ENCODE results near the gene ANKS1A. TPM values are rescaled to one million over a fixed set of nuclear protein-coding genes. Genes with fewer than 3 reads are reported as not detected.

Gene ANKS1A, protein sequence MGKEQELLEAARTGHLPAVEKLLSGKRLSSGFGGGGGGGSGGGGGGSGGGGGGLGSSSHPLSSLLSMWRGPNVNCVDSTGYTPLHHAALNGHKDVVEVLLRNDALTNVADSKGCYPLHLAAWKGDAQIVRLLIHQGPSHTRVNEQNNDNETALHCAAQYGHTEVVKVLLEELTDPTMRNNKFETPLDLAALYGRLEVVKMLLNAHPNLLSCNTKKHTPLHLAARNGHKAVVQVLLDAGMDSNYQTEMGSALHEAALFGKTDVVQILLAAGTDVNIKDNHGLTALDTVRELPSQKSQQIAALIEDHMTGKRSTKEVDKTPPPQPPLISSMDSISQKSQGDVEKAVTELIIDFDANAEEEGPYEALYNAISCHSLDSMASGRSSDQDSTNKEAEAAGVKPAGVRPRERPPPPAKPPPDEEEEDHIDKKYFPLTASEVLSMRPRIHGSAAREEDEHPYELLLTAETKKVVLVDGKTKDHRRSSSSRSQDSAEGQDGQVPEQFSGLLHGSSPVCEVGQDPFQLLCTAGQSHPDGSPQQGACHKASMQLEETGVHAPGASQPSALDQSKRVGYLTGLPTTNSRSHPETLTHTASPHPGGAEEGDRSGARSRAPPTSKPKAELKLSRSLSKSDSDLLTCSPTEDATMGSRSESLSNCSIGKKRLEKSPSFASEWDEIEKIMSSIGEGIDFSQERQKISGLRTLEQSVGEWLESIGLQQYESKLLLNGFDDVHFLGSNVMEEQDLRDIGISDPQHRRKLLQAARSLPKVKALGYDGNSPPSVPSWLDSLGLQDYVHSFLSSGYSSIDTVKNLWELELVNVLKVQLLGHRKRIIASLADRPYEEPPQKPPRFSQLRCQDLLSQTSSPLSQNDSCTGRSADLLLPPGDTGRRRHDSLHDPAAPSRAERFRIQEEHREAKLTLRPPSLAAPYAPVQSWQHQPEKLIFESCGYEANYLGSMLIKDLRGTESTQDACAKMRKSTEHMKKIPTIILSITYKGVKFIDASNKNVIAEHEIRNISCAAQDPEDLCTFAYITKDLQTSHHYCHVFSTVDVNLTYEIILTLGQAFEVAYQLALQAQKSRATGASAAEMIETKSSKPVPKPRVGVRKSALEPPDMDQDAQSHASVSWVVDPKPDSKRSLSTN
- 5.0 to 7.6 TPM (median 6.8 TPM) in 5 replicates for total RNA-seq (2022; extraction: Qiagen RNA extraction)

DNA sequence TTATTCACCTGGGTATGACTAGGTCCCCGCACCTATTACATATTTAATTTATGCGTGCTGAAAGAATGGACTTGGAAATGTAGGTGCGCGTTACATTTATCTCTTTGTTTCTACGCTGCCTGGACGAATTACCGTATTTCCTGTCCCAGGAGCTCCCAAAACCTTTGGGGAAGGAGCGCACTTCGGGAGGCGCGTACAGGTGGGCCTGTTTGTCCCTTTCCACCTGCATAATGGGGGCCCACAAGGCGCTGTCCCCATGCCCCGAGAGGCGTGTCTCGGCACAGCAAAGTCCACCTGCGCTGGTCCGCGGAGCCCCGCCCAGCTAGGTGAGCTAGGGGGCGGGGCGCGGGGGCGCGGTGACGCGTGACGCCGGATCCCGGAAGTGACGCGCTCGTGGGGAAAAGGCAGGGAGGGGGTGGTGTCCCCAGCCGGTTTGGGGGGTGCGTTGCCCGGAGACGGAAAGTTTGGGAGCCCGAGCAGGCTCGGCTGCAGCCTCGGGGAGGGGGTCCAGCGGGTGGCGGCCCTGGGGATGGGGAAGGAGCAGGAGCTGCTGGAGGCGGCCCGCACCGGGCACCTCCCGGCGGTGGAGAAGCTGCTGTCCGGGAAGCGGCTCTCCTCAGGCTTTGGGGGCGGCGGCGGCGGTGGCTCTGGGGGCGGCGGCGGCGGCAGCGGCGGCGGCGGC lies at the start of gene ANKS1A:
Gene ANKS1A, plus strand, starts transcription at position 382 of the 682 bp plus-strand sequence. Its CDS starts 148 bp downstream, at position 530.

DNA sequence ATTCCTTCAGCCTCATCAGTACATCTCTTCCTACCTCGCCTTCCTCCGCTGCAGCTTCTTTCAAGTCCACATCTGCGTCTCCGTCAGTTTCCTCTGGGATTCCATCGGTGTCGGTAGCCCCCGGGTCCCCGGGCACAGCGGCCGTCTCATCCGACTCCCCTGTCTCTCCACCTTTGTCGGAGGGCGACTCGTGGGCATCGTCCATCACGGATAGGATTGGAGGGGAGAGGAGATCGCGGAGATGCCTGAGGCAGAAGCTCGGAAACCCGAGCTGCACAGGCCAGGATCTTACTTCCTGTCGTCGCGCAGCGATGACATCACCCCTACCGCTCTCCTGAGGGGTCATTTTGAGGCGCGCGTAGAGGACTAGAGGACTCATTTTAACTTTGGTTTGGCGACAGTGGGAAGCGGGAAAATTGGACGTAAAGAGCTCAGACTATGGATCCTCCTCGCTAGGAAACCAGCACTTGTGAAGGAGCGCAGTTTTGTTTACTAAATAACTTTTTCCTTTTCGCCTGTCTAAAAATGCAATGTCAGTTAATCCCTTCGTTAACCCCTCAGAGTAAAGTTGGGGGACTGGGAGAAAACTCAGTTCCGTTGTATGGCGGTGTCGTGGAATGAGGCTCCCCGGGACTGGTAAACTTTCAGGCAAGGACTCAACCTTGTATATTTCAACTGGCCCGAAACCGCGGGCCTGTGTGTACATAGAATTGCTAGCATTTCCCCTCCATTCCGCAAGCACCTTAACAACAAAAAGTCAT lies 1.1 kb upstream of the ANKS1A start, which contains the start of gene TAF11:
Gene TAF11, minus strand, starts transcription at position 290 of the 761 bp plus-strand sequence. Its CDS starts 85 bp downstream, at position 205.

Other genes starting within 250 kb of the ANKS1A start
- gene ILRUN, start 192.5 kb upstream of the ANKS1A start, total RNA-seq (2022; extraction: Qiagen RNA extraction), result 30.3 to 34.7 TPM (median 31.7 TPM) in 5 replicates
- gene SNRPC, start 131.8 kb upstream of the ANKS1A start, total RNA-seq (2022; extraction: Qiagen RNA extraction), result 202 to 225 TPM (median 218 TPM) in 5 replicates
- 4.2 to 5.9 TPM (median 5.0 TPM) in 5 replicates for gene BLTP3A, start 97.2 kb upstream of the ANKS1A start, total RNA-seq (2022; extraction: Qiagen RNA extraction)
- 18.3 to 21.8 TPM (median 19.3 TPM) in 5 replicates for gene TAF11, start 1.2 kb upstream of the ANKS1A start, total RNA-seq (2022; extraction: Qiagen RNA extraction)